ENCODE measurements around the gene SPATA3.

Gene SPATA3

GRCh38 chr2:230968921-230969658, 26.8 kb upstream of the SPATA3 start:
- DNase-seq, result no peak

- DNase-seq, result no peak
Measured at GRCh38 chr2:230969659-230970015, 26.3 kb upstream of the SPATA3 start.

GRCh38 chr2:230972046-230972445, 23.9 kb upstream of the SPATA3 start:
- no peak for DNase-seq

- DNase-seq, result peak; percentile 91
Measured at GRCh38 chr2:230974096-230974913, 21.6 kb upstream of the SPATA3 start.

GRCh38 chr2:230975927-230976326, 20.0 kb upstream of the SPATA3 start:
- DNase-seq, result no peak

GRCh38 chr2:230976671-230977171, 19.2 kb upstream of the SPATA3 start:
- DNase-seq, result no peak

- DNase-seq, result no peak
Measured at GRCh38 chr2:230980468-230980867, 15.5 kb upstream of the SPATA3 start.

GRCh38 chr2:230981704-230982103, 14.2 kb upstream of the SPATA3 start:
- DNase-seq, result no peak

- DNase-seq, result no peak
Measured at GRCh38 chr2:230982126-230982525, 13.8 kb upstream of the SPATA3 start.

- DNase-seq, result no peak
Measured at GRCh38 chr2:230982528-230982927, 13.4 kb upstream of the SPATA3 start.

- DNase-seq, result no peak
Measured at GRCh38 chr2:230983566-230983965, 12.4 kb upstream of the SPATA3 start.

GRCh38 chr2:230984393-230985220, 11.3 kb upstream of the SPATA3 start:
- no peak for DNase-seq

GRCh38 chr2:230985519-230986231, 10.2 kb upstream of the SPATA3 start:
- DNase-seq, result no peak

- no peak for DNase-seq
Measured at GRCh38 chr2:230986520-230987136, 9.3 kb upstream of the SPATA3 start.

GRCh38 chr2:230987137-230988020, 8.5 kb upstream of the SPATA3 start:
- DNase-seq, result peak; percentile 67

GRCh38 chr2:230989731-230990130, 6.2 kb upstream of the SPATA3 start:
- no peak for DNase-seq

- no peak for DNase-seq
Measured at GRCh38 chr2:230990131-230990898, 5.6 kb upstream of the SPATA3 start.

GRCh38 chr2:230990899-230991150, 5.1 kb upstream of the SPATA3 start:
- no peak for DNase-seq

GRCh38 chr2:230991598-230991997, 4.3 kb upstream of the SPATA3 start:
- DNase-seq, result no peak

- DNase-seq, result no peak
Measured at GRCh38 chr2:230996661-230997060, 740 bp downstream of the SPATA3 start.

GRCh38 chr2:230998882-230999281, 3.0 kb downstream of the SPATA3 start:
- no peak for DNase-seq

Measured in EL (cell line).